Sciatic nerve (tissue), 1 donor: Measurements from ENCODE around the gene ZNF735. TPM values are rescaled to one million over a fixed set of nuclear protein-coding genes. Genes with fewer than 3 reads are reported as not detected.

Experiments used
- total RNA-seq: library from RNA; stranded (reverse); fragmentation: NEBNext Ultra II Directional; extraction: Animal tissue kit (Norgen Biotek cat#: 25700); gene quantifications from one replicate; pipeline ENCODE4 v1.2.1, GENCODE V29; 2021
- donor health status: DM: no; HTN: no; CAD: no.

The ZNF735 gene
- total RNA-seq, 1 donor from 2014 or later = not detected

Other genes with a start within 250 kb of the ZNF735 start
- gene ZNF722, start 208.4 kb upstream of the ZNF735 start, total RNA-seq = not detected
- 6.8 TPM for gene ZNF727, start 161.8 kb upstream of the ZNF735 start, total RNA-seq
- not detected for gene ZNF679, start 21.3 kb downstream of the ZNF735 start, total RNA-seq
- gene ZNF736, start 106.8 kb downstream of the ZNF735 start, total RNA-seq = 22.1 TPM